H9 (cell line): ENCODE data around the gene RANBP3. TPM values are rescaled to one million over a fixed set of nuclear protein-coding genes. Genes with fewer than 3 reads are reported as not detected.

Experiments used
- DNase-seq: peaks from one replicate; pipeline ENCODE4 v3.0.0-alpha.2; 2017
- H2AFZ ChIP-seq: one replicate; pipeline ENCODE4 v1.6.1; 2013; ENCODE audit warnings: mild to moderate bottlenecking, low read length, control low read depth, moderate library complexity
- H2AK5ac ChIP-seq: 2 replicates; pipeline ENCODE4 v1.6.1; 2013; ENCODE audit warnings: low read length, control low read depth, mixed read lengths; ENCODE audit not compliant: insufficient read length
- H2BK120ac ChIP-seq: one replicate; pipeline ENCODE4 v1.6.1; 2013; ENCODE audit warnings: low read depth, mild to moderate bottlenecking, low read length, control low read depth, inconsistent platforms; ENCODE audit not compliant: poor library complexity, severe bottlenecking
- H2BK12ac ChIP-seq: 2 replicates; pipeline ENCODE4 v1.6.1; 2013; ENCODE audit warnings: low read length, control low read depth, mixed read lengths, low read depth; ENCODE audit not compliant: insufficient read length
- H2BK15ac ChIP-seq: 2 replicates; pipeline ENCODE4 v1.6.1; 2013; ENCODE audit warnings: low read depth, low read length, control low read depth
- H2BK20ac ChIP-seq: one replicate; pipeline ENCODE4 v1.6.1; 2013; ENCODE audit warnings: low read depth, mild to moderate bottlenecking, low read length, control low read depth, inconsistent platforms; ENCODE audit not compliant: poor library complexity, severe bottlenecking
- H2BK5ac ChIP-seq: 2 replicates; pipeline ENCODE4 v1.6.1; 2013; ENCODE audit warnings: low read length, control low read depth, mixed read lengths; ENCODE audit not compliant: insufficient read length
- H3K14ac ChIP-seq: 2 replicates; pipeline ENCODE4 v1.6.1; 2013; ENCODE audit warnings: low read length, control low read depth; ENCODE audit not compliant: insufficient read depth
- H3K18ac ChIP-seq: 2 replicates; pipeline ENCODE4 v1.6.1; 2013; ENCODE audit warnings: low read depth, mild to moderate bottlenecking, mixed read lengths, low read length, control low read depth; ENCODE audit not compliant: insufficient read length
- H3K23ac ChIP-seq: 2 replicates; pipeline ENCODE4 v1.6.1; 2013; ENCODE audit warnings: low read length, control low read depth, mixed read lengths, low read depth; ENCODE audit not compliant: insufficient read length
- H3K23me2 ChIP-seq: 2 replicates; pipeline ENCODE4 v1.6.1; 2013; ENCODE audit warnings: low read depth, mild to moderate bottlenecking, mixed read lengths, low read length, control low read depth; ENCODE audit not compliant: insufficient read length, poor library complexity, severe bottlenecking
- H3K27ac ChIP-seq: 2 replicates; pipeline ENCODE4 v1.5.1; 2013; ENCODE audit warnings: low read length, control low read depth, mixed read lengths, low read depth; ENCODE audit not compliant: insufficient read length
- H3K27me3 ChIP-seq: 2 replicates; pipeline ENCODE4 v1.6.1; 2013; ENCODE audit warnings: low read length, control low read depth, inconsistent platforms; ENCODE audit not compliant: insufficient read depth
- H3K4ac ChIP-seq: 2 replicates; pipeline ENCODE4 v1.6.1; 2013; ENCODE audit warnings: low read depth, mild to moderate bottlenecking, control low read depth, inconsistent platforms, low read length, moderate library complexity
- H3K4me1 ChIP-seq: 2 replicates; pipeline ENCODE4 v1.6.1; 2013; ENCODE audit warnings: low read length, control low read depth, inconsistent platforms; ENCODE audit not compliant: insufficient read depth
- H3K4me2 ChIP-seq: 2 replicates; pipeline ENCODE4 v1.6.1; 2013; ENCODE audit warnings: low read length, control low read depth, mixed read lengths; ENCODE audit not compliant: insufficient read length, insufficient read depth
- H3K56ac ChIP-seq: 2 replicates; pipeline ENCODE4 v1.6.1; 2013; ENCODE audit warnings: low read depth, mild to moderate bottlenecking, mixed read lengths, low read length, control low read depth; ENCODE audit not compliant: insufficient read length
- H3K79me1 ChIP-seq: 2 replicates; pipeline ENCODE4 v1.6.1; 2013; ENCODE audit warnings: low read depth, mild to moderate bottlenecking, moderate library complexity, low read length, control low read depth, inconsistent platforms; ENCODE audit not compliant: insufficient read depth, poor library complexity, severe bottlenecking
- H3K79me2 ChIP-seq: 2 replicates; pipeline ENCODE4 v1.6.1; 2013; ENCODE audit warnings: low read length, control low read depth, inconsistent platforms; ENCODE audit not compliant: insufficient read depth
- H3K9ac ChIP-seq: 2 replicates; pipeline ENCODE4 v1.6.1; 2013; ENCODE audit warnings: low read length, control low read depth, mixed read lengths; ENCODE audit not compliant: insufficient read length; ENCODE audit errors: extremely low read depth
- H3K9me3 ChIP-seq: one replicate; pipeline ENCODE4 v1.6.1; 2013; ENCODE audit warnings: low read depth, low read length, inconsistent platforms; ENCODE audit not compliant: control insufficient read depth
- H3T11ph ChIP-seq: one replicate; pipeline ENCODE4 v1.6.1; 2013; ENCODE audit warnings: mild to moderate bottlenecking, low read length, control low read depth, inconsistent platforms
- H4K20me1 ChIP-seq: one replicate; pipeline ENCODE4 v1.6.1; 2013; ENCODE audit not compliant: control insufficient read depth, insufficient read length, insufficient read depth
- H4K5ac ChIP-seq: 2 replicates; pipeline ENCODE4 v1.6.1; 2013; ENCODE audit warnings: low read depth, mild to moderate bottlenecking, mixed read lengths, low read length, control low read depth; ENCODE audit not compliant: insufficient read length
- H4K8ac ChIP-seq: replicated peaks from 2 replicates; pipeline ENCODE4 v1.6.1; 2013; ENCODE audit warnings: low read length, control low read depth, mixed read lengths, low read depth; ENCODE audit not compliant: insufficient read length
- H4K91ac ChIP-seq: 2 replicates; pipeline ENCODE4 v1.6.1; 2013; ENCODE audit warnings: low read depth, mild to moderate bottlenecking, moderate library complexity, mixed read lengths, low read length, control low read depth; ENCODE audit not compliant: insufficient read length
- H3K27ac Mint-ChIP-seq, 3 experiments: 2 replicates in 2 of 3; 3 replicates in 1 of 3; pipeline ENCODE4 v1.8.0; 2020 to 2021; ENCODE audit warnings: mixed read lengths in 3 of 3, mild to moderate bottlenecking in 1 of 3, moderate library complexity in 1 of 3
- H3K27me3 Mint-ChIP-seq: 2 replicates; pipeline ENCODE4 v1.8.0; 2021; ENCODE audit warnings: low read depth, mild to moderate bottlenecking, moderate library complexity, mixed read lengths
- H3K36me3 Mint-ChIP-seq, 3 experiments: 2 replicates in 2 of 3; 3 replicates in 1 of 3; pipeline ENCODE4 v1.8.0; 2020 to 2021; ENCODE audit warnings: low read depth in 3 of 3, mixed read lengths in 3 of 3; ENCODE audit not compliant: insufficient read depth in 1 of 3
- H3K4me1 Mint-ChIP-seq, 2 experiments: 2 replicates each; pipeline ENCODE4 v1.8.0; 2020; ENCODE audit warnings: mixed read lengths in 2 of 2
- H3K4me3 Mint-ChIP-seq, 2 experiments: 2 replicates in 1 of 2; 3 replicates in 1 of 2; pipeline ENCODE4 v1.8.0; 2020 to 2021; ENCODE audit warnings: mild to moderate bottlenecking in 2 of 2, mixed read lengths in 2 of 2, moderate library complexity in 1 of 2
- H3K9me3 Mint-ChIP-seq, 2 experiments: 2 replicates in 1 of 2; 3 replicates in 1 of 2; pipeline ENCODE4 v1.8.0; 2020; ENCODE audit warnings: mild to moderate bottlenecking in 2 of 2, mixed read lengths in 2 of 2, moderate library complexity in 1 of 2
- CTCF ChIP-seq: fragments of 200-600 bp; sonication (generic); conservative IDR thresholded peaks from 3 replicates; pipeline ENCODE4 v1.8.0; 2021; ENCODE audit warnings: antibody characterized with exemption, mild to moderate bottlenecking
- WGBS: extraction: QIAGEN DNeasy Blood & Tissue Kit; methylation state at CpG from one replicate; pipeline ENCODE4 v1.1.7; 2013; ENCODE audit warnings: missing lambda C conversion rate, low lambda C conversion rate, mixed read lengths; ENCODE audit not compliant: insufficient read length; ENCODE audit errors: extremely low coverage; 5-methylcytosine and 5-hydroxymethylcytosine counted together
- total RNA-seq: library from RNA; stranded (reverse); gene quantifications from 2 replicates; pipeline ENCODE4 v1.2.1, GENCODE V29; 2021

The RANBP3 gene
- total RNA-seq, 1 experiment from 2014 or later = 86.5 TPM

DNA sequence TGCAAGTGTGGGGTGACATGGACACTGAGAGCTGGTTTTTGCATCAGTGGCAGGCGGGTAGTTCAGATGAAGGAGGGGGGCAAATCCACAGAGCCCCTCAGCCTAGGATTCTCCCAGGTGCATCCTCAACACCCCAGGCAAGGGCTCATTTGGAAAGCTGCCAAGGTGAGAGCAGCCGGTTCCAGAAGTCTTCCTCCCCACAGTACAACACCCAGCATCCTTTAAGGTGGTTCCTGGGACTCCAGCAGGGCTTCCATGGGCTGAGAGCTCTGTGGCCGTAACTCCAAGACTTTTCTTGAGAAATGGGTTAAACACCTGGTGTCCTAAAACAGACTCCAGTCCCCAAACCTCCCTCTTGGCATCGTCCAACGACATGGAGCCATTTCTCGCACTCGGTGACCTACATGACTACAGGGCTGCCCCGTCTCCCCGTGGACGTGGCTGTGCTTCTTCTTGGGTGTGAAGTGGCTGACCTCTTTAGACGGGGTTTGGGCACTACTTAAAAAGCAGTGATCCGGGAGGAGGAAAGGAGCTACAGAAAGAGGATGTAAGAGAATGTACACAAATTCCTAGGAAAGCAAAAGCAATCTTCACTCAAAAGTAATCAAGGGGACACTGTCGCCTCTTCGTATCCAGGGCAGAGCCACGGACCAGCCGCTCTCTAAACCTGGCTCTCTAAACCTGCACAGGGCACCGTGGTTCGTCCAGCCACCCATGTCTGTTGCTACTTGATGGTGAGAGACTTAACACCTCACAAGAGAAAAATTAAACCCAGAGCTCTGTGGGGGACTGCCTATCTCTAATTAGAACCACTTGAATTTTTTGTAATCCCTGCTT lies 25.5 kb downstream of the RANBP3 start:
- Mint-ChIP-seq H3K4me1 (peaks cover 90 to 93% of the 10 kb centered on the region in 2 experiments), H3K27ac (peak overlapping the region; percentile 22 to 93 (median 85); a peak in 5 of 7 replicates), H3K4me3 (peak overlapping the region; percentile 37 to 66; a peak in 3 of 5 replicates), H3K9me3 (no peaks in the 10 kb centered on the region), H3K36me3 (peaks cover 2 to 13% (median 4%) of the 10 kb centered on the region in 3 experiments; a peak in 6 of 7 replicates), H3K27me3 (peaks cover 1% of the 10 kb centered on the region; the same call in 1 of the 2 replicates)
- Histone ChIP-seq H3K23me2 (no peaks in the 10 kb centered on the region), H3K79me1 (peaks cover 6% of the 10 kb centered on the region), H4K91ac (no peak overlapping the region), H3K14ac (0 out of 2 replicates have a peak overlapping the region, but pooled peaks have one; percentile 25), H2AK5ac (no peak overlapping the region), H2AFZ (no peak overlapping the region), H2BK20ac (no peak overlapping the region), H2BK12ac (no peak overlapping the region), H3K18ac (no peak overlapping the region), H3K27me3 (no peaks in the 10 kb centered on the region), H3K27ac (no peak overlapping the region), H3K4ac (no peak overlapping the region), H2BK15ac (no peak overlapping the region), H3T11ph (no peak overlapping the region), H3K9me3 (no peaks in the 10 kb centered on the region), H3K79me2 (peaks cover 7% of the 10 kb centered on the region; the same call in 1 of the 2 replicates), H3K9ac (no peak overlapping the region), H4K8ac (no peak overlapping the region), H3K23ac (no peak overlapping the region), H2BK120ac (no peak overlapping the region), H3K56ac (no peak overlapping the region), H3K4me1 (peaks cover 27% of the 10 kb centered on the region), H2BK5ac (no peak overlapping the region), H4K5ac (no peak overlapping the region), H3K4me2 (peak overlapping the region; percentile 9), H4K20me1 (no peaks in the 10 kb centered on the region)
- TF ChIP-seq CTCF = no peak
- WGBS = no CpG with 5 or more reads among the region's 18 CpGs
- DNase-seq = no peak
